HG03097 (cell line): Measurements from ENCODE around the gene SLC10A1.

Experiments
- ATAC-seq: cut with Tn5 transposase; IDR thresholded peaks from one replicate; pipeline ENCODE4 v1.9.1; 2021; ENCODE audit not compliant: unreplicated experiment, low FRiP score

Gene SLC10A1

GRCh38 chr14:69811227-69811867 lies 14.3 kb upstream of the SLC10A1 start:
- ATAC-seq = no peak

- ATAC-seq = no peak
Observed at GRCh38 chr14:69808919-69809808, 12.1 kb upstream of the SLC10A1 start.

GRCh38 chr14:69807192-69807591 lies 10.2 kb upstream of the SLC10A1 start:
- no peak for ATAC-seq

DNA sequence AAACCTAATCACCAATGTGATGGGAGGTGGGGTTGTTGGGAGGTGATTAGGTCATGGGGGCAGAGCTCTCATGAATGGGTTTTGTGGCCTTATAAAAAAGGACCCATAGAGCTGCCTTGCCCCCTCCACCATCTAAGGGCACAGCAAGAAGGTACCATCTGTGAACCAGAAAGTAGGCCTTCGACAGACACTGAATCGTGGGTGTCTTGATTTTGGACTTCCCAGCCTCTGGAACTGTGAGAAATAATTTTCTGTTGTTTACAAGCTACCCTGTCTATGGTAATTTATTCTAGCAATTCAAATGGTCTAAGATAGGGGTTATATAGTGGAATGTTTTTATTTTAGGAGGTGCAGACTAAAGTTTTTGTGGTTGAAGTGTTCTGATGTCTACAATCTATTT lies 7.9 kb upstream of the SLC10A1 start:
- ATAC-seq = no peak

- ATAC-seq = no peak
Observed at GRCh38 chr14:69803753-69804152, 6.7 kb upstream of the SLC10A1 start.

GRCh38 chr14:69798339-69798735 lies 1.3 kb upstream of the SLC10A1 start:
- no peak for ATAC-seq

GRCh38 chr14:69797573-69798338 lies 715 bp upstream of the SLC10A1 start:
- ATAC-seq = no peak

- no peak for ATAC-seq
Observed at GRCh38 chr14:69795691-69796090, 1.4 kb downstream of the SLC10A1 start.

GRCh38 chr14:69794791-69795190 lies 2.2 kb downstream of the SLC10A1 start:
- no peak for ATAC-seq

DNA sequence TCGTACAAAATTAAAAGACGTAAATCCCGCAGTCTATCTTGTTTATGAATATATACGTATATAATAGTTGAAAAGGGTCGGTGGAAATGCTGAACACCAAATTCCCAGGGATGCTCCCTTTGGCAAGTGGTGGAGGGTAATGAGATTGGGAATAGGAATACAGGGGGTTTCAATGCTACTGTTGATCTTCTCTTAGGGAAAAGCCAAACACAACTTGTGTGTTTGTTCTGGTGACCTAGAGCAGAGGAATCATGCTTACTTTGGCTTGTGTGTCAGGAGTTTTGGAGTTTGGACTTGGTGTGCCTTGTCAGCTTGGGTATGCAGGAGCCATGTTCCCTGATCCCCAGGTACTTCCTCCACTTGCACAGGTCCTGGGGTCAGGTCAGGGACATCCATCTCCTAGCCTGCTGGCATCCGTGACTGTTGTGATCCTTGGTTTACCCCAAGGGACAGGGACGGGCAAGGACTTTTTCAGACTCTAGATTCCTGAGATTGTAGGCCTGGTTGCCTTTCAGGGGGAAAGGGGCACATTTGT lies 4.1 kb downstream of the SLC10A1 start:
- ATAC-seq = no peak

DNA sequence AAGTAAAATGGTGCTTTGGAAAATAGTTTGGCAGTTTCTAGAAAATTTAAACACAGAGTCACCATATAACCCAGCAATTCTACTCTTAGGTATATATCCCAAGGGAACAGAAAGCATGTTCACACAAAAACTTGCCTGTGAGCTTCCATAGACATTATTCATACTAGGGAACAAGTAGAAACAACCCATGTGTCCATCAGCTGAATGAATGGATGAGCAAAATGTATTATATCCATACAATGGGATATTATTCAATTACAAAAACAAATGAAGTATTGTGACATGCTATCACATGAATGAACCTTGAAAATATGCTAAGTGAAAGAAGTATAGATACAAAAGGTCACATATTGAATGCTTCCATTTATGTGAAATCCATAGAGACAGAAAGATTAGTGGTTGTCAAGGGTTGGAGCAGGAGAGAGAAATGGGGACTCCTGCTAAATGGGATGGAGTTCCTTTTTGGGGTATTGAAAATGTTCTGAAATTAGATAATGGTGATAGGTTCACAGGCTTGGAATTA lies 7.9 kb downstream of the SLC10A1 start:
- ATAC-seq = no peak

DNA sequence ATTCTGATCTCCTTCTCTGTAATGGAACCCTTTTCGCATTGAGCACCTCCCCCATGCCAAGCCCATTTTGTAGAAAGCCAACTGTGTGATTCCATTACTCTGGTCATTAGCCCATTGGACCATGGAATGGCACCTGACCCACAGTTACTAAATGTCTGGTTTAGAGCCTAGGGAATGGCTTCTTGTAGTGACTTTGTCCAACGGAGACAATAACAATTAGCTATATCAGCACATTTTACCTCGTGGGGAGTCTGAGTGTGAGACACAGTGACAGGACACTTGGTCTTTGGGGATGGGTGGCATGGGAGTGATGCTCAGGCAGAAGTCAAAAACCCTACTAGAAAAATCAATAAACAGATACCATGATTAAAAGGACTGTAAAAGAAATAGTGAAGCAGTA lies 10.4 kb downstream of the SLC10A1 start:
- no peak for ATAC-seq

- no peak for ATAC-seq
Observed at GRCh38 chr14:69784942-69785341, 12.1 kb downstream of the SLC10A1 start.

GRCh38 chr14:69780952-69781351 lies 16.1 kb downstream of the SLC10A1 start:
- ATAC-seq = no peak

- no peak for ATAC-seq
Observed at GRCh38 chr14:69780092-69780491, 16.9 kb downstream of the SLC10A1 start.

DNA sequence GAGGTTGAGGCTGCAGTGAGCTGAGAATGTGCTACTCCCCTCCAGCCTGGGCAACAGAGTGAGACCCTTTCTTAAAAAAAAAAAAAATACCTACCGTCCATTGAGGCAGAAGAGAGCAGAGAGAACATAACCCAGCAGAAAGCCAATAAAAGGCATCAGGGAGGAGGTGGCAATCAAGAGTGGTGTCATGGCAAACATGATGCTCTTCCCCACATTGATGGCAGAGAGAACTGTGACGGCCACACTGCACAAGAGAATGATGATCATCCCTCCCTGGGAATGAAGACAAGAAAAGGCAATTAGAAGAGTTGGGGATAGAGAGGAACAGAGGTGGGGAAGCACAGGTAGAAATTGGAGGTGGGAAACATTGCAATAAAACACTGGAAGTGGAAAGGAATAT lies 18.0 kb downstream of the SLC10A1 start:
- no peak for ATAC-seq

DNA sequence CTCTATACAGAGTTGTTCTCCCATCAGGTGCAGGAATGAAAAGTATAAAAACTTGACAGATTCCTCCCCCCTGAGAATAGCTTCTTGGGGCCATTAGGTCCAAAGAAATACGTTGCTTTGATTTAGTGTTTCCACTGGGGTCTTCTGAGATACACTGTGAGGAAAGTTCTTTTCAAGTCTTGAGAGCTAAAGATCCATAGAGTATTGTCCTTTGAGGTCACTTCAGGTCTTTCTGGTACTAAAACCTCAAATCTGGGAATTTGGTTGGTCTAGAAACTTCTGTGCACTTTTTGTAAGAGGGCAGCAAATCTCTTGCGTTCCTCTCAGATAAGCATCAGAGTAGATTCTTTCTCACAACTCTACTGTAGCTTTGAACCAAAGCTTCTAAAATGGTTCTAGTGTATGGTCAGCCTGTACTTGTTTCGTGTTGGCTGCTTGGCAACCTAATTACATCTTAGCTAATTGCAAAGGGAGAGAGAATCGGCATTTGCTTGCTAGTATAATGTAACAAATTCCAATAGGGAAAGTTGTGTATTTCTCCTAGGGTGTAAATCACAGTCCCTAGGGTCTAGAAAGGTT lies 20.1 kb downstream of the SLC10A1 start:
- no peak for ATAC-seq

DNA sequence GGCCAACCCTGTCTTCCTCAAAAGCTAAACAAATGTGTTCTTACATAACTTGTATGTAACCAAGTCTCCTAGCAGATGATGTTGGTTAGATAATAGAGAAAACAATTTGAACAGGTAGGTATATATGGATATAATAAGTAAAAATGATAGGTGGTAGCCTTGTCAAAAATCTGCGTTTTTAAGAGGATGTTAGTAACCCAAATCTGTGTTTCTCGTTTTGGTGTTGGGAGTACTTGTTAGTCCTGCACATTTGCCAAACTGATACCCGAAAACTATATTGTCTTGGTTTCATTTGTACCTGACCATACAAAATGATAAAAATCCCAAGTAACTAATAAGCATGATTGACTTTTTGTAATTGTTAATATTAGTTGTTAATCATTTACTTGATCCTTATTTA lies 22.0 kb downstream of the SLC10A1 start:
- no peak for ATAC-seq

DNA sequence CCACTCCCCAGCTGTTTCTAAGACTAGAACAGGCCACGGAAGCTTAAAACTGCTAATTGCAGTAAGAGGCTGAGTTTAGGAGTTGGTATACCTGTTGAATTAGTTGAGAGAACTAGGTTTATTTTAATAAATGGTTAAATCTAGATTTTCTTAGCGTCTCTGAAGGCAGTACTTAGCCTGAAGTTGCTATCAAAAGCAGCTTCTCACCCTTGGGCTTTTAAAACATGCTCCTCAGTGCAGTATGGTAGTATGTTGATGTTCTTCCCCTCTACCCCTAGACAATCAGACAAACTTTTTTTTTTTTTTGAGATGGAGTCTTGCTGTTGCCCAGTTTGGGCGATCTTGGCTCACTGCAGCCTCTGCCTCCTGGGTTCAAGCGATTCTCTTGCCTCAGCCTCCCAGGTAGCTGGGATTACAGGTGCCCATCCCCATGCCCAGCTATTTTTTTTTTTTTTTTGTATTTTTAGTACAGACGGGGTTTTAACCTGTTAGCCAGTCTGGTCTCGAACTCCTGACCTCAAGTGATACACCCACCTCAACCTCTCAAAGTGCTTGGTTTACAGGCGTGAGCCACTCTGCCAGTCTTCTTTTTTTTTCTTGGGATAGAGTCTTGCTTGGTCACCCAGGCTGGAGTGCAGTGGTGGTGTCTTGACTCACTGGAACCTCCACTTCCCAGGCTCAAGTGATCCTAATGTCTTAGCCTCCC lies 23.3 kb downstream of the SLC10A1 start:
- no peak for ATAC-seq
